Body of pancreas (tissue), 4 donors: ENCODE measurements around the gene CCDC7.

Experiments
- CTCF ChIP-seq, 7 experiments: fragments of 450-650 bp in 4 of 7; fragments of 200-600 bp in 3 of 7; sonication (generic) in 3 of 7; IDR thresholded peaks; one replicate each; pipeline ENCODE4 v1.5.1; 2016 to 2019; ENCODE audit warnings: antibody characterized with exemption in 7 of 7
- POLR2A ChIP-seq, 3 donors: fragments of 450-650 bp; IDR thresholded peaks; one replicate each; pipeline ENCODE4 v1.6.1; 2016; ENCODE audit warnings: antibody characterized with exemption in 3 of 3, mild to moderate bottlenecking in 2 of 3

- TF ChIP-seq CTCF (IDR thresholded peaks at IDR 0.05) (no peak), POLR2A (IDR thresholded peaks at IDR 0.05) (no peak)
Observed at GRCh38 chr10:32905466-32905865, 459.5 kb downstream of the CCDC7 start.
